ENCODE measurements around the gene KCNK3. TPM values are rescaled to one million over a fixed set of nuclear protein-coding genes. Genes with fewer than 3 reads are reported as not detected.

The KCNK3 gene
- total RNA-seq, 2 donors from 2014 or later = 10.5 to 20.5 TPM

GRCh38 chr2:26672112-26672817 lies 20.3 kb upstream of the KCNK3 start:
- WGBS, 2 donors = 81% methylated on average over 7 to 10 of the region's 11 CpGs
- H3K9me3 ChIP-seq = no peaks in the 10 kb centered on the region
- no peaks in the 10 kb centered on the region for H3K4me1 ChIP-seq
- no peaks in the 10 kb centered on the region for H3K27me3 ChIP-seq
- no peak for DNase-seq
- H3K36me3 ChIP-seq (replicated peaks in 1 of 2; ENCODE audit: insufficient read depth in 1 of 2, low read depth in 2 of 2) = no peaks in the 10 kb centered on the region
- TF ChIP-seq CTCF (IDR thresholded peaks at IDR 0.05) (no peak), POLR2A (IDR thresholded peaks at IDR 0.05) (no peak)
- no peak for ATAC-seq
- H3K27ac ChIP-seq = no peak overlapping the region
- intact Hi-C loops (cut with DNase I) = loop anchor here (5.0 kb wide), 1 partner anchor 55 kb away; no protein-coding TSS in a partner anchor
- no peak overlapping the region for H3K4me3 ChIP-seq

GRCh38 chr2:26672818-26673393 lies 19.6 kb upstream of the KCNK3 start:
- no peak for TF ChIP-seq POLR2A (IDR thresholded peaks at IDR 0.05)
- TF ChIP-seq CTCF (IDR thresholded peaks at IDR 0.05) = no peak
- DNase-seq (no peak), ATAC-seq (no peak)
- Histone ChIP-seq H3K4me3 (no peak overlapping the region), H3K9me3 (no peaks in the 10 kb centered on the region), H3K4me1 (no peaks in the 10 kb centered on the region), H3K36me3 (replicated peaks in 1 of 2; ENCODE audit: insufficient read depth in 1 of 2, low read depth in 2 of 2) (no peaks in the 10 kb centered on the region), H3K27ac (no peak overlapping the region), H3K27me3 (no peaks in the 10 kb centered on the region)
- WGBS, 2 donors = 92 to 96% methylated on average over 9 of the region's 9 CpGs
- intact Hi-C loops (cut with DNase I) = loop anchor here (5.0 kb wide), 1 partner anchor 56 kb away; no protein-coding TSS in a partner anchor

- intact Hi-C loops (cut with DNase I) = loop anchor here (5.0 kb wide), 1 partner anchor 57 kb away; no protein-coding TSS in a partner anchor
- Histone ChIP-seq H3K9me3 (no peaks in the 10 kb centered on the region), H3K4me1 (no peaks in the 10 kb centered on the region), H3K4me3 (no peak overlapping the region), H3K27me3 (no peaks in the 10 kb centered on the region), H3K36me3 (replicated peaks in 1 of 2; ENCODE audit: insufficient read depth in 1 of 2, low read depth in 2 of 2) (no peaks in the 10 kb centered on the region), H3K27ac (no peak overlapping the region)
- no peak for TF ChIP-seq POLR2A (IDR thresholded peaks at IDR 0.05)
- no peak for TF ChIP-seq CTCF (IDR thresholded peaks at IDR 0.05)
- 83 to 91% methylated on average over 9 to 12 of the region's 14 CpGs for WGBS, 2 donors
- DNase-seq = no peak
- ATAC-seq = no peak
Measured at GRCh38 chr2:26674002-26674751, 18.3 kb upstream of the KCNK3 start.

GRCh38 chr2:26674771-26675170 lies 17.8 kb upstream of the KCNK3 start:
- ATAC-seq (no peak), DNase-seq (no peak)
- Histone ChIP-seq H3K9me3 (no peaks in the 10 kb centered on the region), H3K4me3 (no peak overlapping the region), H3K27ac (no peak overlapping the region), H3K4me1 (no peaks in the 10 kb centered on the region), H3K27me3 (no peaks in the 10 kb centered on the region), H3K36me3 (replicated peaks in 1 of 2; ENCODE audit: insufficient read depth in 1 of 2, low read depth in 2 of 2) (no peaks in the 10 kb centered on the region)
- WGBS, 2 donors = 88 to 98% methylated on average over 13 of the region's 13 CpGs
- TF ChIP-seq CTCF (IDR thresholded peaks at IDR 0.05) = no peak
- no peak for TF ChIP-seq POLR2A (IDR thresholded peaks at IDR 0.05)
- intact Hi-C loops (cut with DNase I) = loop anchor here (5.0 kb wide), 1 partner anchor 57 kb away; no protein-coding TSS in a partner anchor

All from body of pancreas (tissue), 4 donors.